SHP77 treated with DMSO at 0.1 percent for 48 hours (cell line): Measurements from ENCODE around the gene ZCCHC2.

Experiments
- DNase-seq: peaks from one replicate; lab custom pipeline; 2025; lab: John Stamatoyannopoulos, UW

Gene ZCCHC2

DNA sequence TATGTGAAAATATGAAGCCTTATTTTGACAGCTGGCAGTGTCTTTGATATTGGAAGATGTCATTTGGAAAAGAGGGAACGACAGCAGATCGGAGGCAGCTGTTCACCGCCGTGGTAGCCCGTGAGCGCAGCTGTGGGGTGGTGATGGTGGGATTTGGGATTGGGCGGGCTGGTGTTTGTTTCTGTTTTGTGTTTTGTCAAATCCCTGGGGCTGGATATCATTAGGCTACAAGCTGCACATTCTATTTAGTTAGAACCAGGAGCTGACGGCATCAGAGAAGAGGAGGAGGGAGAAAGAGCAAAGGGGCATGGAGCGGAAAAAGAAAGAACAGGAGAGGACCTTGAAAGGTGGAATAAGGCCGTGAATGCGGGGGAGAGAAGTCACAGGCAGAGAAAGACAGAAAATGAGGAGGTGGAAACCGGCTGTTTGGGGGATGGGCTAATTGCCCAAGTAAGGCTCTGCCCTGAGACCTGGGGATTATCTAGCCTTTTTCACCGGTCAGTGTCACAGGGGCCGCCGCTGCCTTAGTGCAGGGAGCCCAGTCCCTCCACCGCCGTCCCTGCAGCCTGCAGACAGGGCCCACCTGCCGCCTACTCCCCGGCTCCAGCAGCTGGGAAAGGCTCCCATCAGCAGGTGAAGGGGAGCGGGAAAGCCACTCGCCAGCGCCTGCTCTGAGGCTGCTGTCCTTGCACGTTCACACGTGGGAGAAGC, 88.0 kb downstream of the ZCCHC2 start:
- peak; percentile 42 for DNase-seq

DNA sequence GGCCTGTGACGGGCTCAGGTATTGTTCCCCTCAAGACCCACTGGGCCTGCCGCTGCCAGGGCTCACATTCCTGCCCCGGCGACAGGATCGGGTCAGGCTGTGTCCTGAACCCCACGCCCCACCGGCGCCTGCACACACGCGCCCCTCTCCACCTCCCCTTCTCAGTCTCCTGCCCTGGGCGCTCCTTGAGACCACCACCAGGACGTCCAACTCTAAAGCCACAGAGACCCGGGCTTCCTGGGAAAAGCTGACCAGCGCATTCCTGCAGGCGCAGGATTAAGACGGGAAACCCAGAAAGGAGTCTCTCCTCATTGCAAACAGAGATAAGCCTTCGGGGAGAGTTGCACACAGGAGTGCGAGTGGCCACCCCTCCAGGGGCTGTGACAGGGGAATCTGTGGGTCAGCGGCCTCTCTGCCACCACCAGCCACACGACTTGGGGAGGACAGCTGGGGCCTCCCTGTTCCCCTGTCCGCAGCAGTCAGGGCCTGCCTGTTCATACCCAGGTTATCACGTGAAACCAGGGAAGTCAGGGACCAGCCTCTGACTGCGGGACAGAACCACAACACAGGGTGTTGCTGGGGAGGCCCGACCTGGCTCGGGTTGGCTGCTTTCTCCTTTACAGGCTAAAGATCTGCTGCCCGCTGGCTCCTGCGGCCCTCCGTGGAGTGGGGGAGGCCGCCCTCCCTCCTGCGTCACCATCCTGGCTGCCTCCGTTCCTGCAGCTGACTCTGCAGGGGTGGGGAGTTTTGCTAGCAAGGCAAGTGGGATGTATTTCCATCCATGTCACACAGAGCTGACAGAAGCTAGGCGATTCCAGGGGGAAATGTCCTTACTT, 88.8 kb downstream of the ZCCHC2 start:
- no peak for DNase-seq

DNA sequence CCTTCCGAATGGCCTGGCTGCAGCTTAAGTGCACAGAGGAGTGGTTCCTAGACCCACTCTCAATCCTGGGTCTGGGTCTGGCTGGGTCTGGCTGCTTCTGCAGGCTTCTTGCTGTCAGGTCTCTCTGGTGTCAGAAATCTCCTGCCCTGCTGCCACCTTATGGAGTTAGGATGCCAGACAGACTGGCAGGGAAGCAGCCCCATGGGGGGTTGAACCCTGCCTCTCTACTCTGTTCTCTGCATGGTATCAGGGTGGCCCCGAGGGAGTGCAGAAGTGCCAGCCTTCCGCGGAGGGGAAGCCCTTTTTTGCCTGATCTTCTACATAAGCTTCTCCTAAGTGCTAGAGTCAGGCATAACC, 89.4 kb downstream of the ZCCHC2 start:
- DNase-seq: no peak

DNA sequence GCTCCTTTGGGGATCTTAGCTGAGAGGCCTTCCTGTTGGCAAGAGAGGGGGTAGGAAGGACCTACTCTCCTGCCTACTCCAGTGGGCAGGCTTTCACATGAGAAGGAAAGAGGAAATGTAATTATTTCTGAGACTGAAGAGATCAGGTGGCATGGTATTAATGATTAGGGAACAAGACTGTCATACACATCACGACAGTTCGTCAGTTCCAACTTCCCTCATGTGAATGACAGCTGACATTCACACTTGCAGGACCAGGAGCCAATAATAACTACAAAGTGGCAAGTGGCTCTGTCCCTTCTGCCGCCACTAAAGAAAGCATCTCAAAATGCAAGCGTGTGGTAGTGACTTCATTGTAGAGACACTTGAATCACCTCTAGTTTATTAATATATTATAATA, 90.0 kb downstream of the ZCCHC2 start:
- no peak for DNase-seq

DNA sequence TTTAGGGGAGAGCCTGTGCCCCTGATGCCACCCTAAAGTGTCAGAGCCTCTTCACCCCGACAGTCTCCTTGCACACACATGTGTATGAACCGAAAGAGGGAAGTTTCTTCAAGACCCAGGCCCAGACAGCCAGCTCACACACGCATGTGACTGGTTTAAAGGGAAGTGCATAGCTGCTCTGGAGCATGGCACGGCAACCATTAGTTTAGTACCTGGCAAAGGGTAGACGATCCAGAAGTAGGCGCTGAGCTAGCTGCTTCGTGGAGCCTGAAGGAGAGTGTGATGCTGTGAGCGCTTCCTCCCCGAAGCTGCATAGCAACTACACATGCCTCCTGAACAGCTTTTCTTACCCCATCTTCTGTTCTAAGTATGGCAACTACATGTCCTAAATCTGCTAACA, 91.7 kb downstream of the ZCCHC2 start:
- DNase-seq: no peak

DNA sequence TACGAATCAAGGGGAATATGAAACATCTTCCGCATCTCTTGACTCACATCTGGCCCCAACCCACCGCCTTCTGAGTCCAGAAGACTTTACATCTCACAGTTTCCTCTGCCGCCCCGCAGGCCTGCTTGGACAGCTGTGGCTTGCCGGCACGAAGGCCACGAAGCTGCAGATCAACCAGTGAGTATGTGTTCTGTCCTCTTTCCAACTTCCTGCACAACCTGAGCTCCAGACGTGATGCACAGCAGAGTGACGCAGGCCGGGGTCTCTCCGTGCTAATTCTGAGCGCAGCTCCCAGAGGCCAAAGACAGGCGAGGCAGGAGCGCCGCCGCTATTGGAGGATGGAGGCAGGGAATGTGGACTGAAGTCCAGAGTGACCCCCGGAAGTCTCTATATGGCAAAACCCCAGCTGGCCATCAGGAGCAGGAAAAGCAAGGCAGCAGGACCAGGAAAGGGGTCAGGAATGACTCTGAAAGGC, 93.5 kb downstream of the ZCCHC2 start:
- DNase-seq: no peak

DNA sequence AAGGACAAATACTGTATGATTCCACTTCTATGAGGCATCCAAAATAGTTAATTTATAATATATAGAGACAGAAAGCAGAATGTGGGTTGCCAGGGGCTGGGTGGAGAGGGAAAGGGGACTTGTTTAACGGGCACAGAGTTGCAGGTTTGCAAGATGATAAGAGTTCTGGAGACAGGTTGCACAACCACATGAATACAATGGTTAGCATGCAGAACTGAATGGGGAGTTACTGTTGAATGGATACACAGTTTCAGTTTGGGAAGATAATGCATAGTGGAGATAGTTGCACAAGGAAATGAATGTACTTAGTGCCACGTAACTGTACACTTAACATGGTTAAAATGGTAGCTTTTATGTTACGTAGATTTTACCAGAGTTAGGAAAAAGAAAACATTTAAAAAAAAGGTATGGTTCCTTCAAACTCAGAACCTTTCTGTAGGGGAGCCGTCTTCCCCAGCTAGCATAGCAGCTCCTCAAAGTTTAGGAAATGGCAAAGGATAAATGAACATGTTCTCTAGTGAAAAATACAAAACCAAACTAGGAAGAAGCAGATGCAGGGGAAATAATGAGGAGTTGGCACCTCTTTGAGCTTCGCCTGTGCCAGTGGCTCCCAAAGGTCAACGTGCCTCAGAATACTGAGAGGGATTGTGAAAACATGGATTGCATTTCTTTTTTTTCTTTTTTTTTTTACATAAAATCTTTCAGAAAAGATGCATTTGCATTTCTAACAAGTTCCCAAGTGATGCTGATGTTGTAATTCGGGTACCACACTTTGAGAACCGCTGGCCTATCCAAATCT, 95.2 kb downstream of the ZCCHC2 start:
- DNase-seq: no peak

DNA sequence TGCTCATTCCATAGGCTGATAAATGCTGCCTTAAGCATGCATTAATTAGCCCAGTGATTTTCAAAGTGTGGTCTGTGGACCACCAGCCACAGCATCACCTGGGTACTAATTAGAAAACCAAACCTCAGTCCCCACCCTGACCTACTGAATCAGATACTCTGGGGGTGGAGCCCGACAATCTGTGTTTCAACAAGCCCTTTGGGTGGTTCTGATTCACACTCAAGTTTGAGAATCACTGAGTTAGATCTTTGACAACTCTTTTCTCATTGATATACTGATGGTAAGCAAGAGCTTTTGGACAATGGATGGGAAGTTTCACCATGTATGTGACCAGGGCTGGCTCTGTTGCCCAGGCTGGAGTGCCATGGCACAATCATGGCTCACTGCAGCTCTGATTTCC, 95.9 kb downstream of the ZCCHC2 start:
- no peak for DNase-seq

DNA sequence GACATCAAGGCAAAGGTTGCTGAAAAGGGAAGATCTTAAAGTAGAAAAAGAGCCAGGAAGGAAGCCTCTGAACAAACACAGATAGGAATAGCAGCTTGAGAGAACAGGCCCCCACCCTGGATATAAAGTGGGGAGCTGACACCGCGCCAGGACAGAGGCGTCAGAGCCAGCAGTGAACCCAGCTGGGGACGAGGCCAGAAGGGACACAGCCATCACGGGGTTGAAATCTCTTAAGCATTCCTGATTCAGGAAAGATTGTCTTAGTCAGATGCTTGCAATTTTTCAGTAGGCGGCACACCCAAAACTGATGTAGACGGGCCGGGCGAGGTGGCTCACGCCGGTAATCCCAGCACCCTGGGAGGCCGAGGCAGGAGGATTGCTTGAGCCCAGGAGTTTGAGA, 98.7 kb downstream of the ZCCHC2 start:
- no peak for DNase-seq

DNA sequence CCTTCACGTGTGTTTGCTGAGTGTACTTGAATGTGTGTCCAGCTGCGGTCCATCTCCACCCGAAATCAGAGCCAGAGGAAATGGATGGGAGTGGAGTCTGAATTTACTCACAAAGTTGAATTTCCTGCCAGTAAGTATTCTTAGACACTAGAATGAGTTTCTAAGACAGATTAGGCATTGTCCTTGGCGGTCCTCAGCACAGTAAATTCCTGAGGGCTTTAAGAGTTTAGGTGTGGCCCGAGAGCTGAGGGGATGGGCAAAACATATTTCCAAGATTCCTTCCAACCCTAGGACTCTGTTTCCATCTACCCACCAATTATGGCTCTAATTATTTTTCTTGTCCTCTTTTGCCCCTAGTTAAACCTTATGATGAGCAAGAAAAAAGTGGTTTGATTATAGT, 102.2 kb downstream of the ZCCHC2 start:
- no peak for DNase-seq
